Measurements from ENCODE around the gene PIH1D2.
"Not testable (repeated sequence)": the region's sequence is repeated elsewhere in the genome, so short reads cannot be mapped to it uniquely, and the experiment has no call there.

The PIH1D2 gene

GRCh38 chr11:112073941-112074811 is at the start of gene PIH1D2, which contains the start of gene NKAPD1:
Gene PIH1D2, minus strand, starts transcription at chr11:112074017. Its CDS starts 843 bp downstream, at chr11:112073174.
Gene NKAPD1, plus strand, starts transcription at chr11:112074299. Its CDS starts 1,276 bp downstream, at chr11:112075575.
- Histone ChIP-seq H3K36me3 (ENCODE audit: insufficient read depth, low read length) (no peaks in the 10 kb centered on the region; the same call in 1 of the 2 replicates), H3K9me3 (ENCODE audit: control insufficient read depth, insufficient read depth, low read length) (no peaks in the 10 kb centered on the region), H3K9ac (ENCODE audit: low read depth, low read length) (peak within 1 kb of the TSS; percentile 83), H3K4me1 (ENCODE audit: insufficient read depth, low read length) (no peaks in the 10 kb centered on the region)

GRCh38 chr11:112123129-112123528 is 49.3 kb upstream of the PIH1D2 start:
- Histone ChIP-seq H3K9me3 (ENCODE audit: control insufficient read depth, insufficient read depth, low read length) (no peaks in the 10 kb centered on the region), H3K36me3 (ENCODE audit: insufficient read depth, low read length) (no peaks in the 10 kb centered on the region), H3K9ac (ENCODE audit: low read depth, low read length) (no peak overlapping the region), H3K4me1 (ENCODE audit: insufficient read depth, low read length) (no peaks in the 10 kb centered on the region)

- H3K4me1 ChIP-seq (ENCODE audit: insufficient read depth, low read length): no peaks in the 10 kb centered on the region
- H3K9me3 ChIP-seq (ENCODE audit: control insufficient read depth, insufficient read depth, low read length): no peaks in the 10 kb centered on the region
Observed at GRCh38 chr11:112121981-112122615, 48.3 kb upstream of the PIH1D2 start.

GRCh38 chr11:112118176-112118575 is 44.4 kb upstream of the PIH1D2 start:
- Histone ChIP-seq H3K9ac (ENCODE audit: low read depth, low read length) (no peak overlapping the region), H3K9me3 (ENCODE audit: control insufficient read depth, insufficient read depth, low read length) (no peaks in the 10 kb centered on the region), H3K4me1 (ENCODE audit: insufficient read depth, low read length) (no peaks in the 10 kb centered on the region), H3K36me3 (ENCODE audit: insufficient read depth, low read length) (no peaks in the 10 kb centered on the region)

More at GRCh38 chr11:112121981-112122615, 48.3 kb upstream of the PIH1D2 start:
- no peak overlapping the region for H3K9ac ChIP-seq (ENCODE audit: low read depth, low read length)
- H3K36me3 ChIP-seq (ENCODE audit: insufficient read depth, low read length): no peaks in the 10 kb centered on the region

- Histone ChIP-seq H3K9ac (ENCODE audit: low read depth, low read length) (no peak overlapping the region), H3K4me1 (ENCODE audit: insufficient read depth, low read length) (no peaks in the 10 kb centered on the region), H3K36me3 (ENCODE audit: insufficient read depth, low read length) (no peaks in the 10 kb centered on the region), H3K9me3 (ENCODE audit: control insufficient read depth, insufficient read depth, low read length) (no peaks in the 10 kb centered on the region)
Observed at GRCh38 chr11:112115386-112115785, 41.6 kb upstream of the PIH1D2 start.

GRCh38 chr11:112114460-112114859 is 40.6 kb upstream of the PIH1D2 start:
- no peaks in the 10 kb centered on the region for H3K9me3 ChIP-seq (ENCODE audit: control insufficient read depth, insufficient read depth, low read length)
- H3K36me3 ChIP-seq (ENCODE audit: insufficient read depth, low read length): no peaks in the 10 kb centered on the region
- no peak overlapping the region for H3K9ac ChIP-seq (ENCODE audit: low read depth, low read length)
- H3K4me1 ChIP-seq (ENCODE audit: insufficient read depth, low read length): no peaks in the 10 kb centered on the region

GRCh38 chr11:112113539-112114457 is 40.0 kb upstream of the PIH1D2 start:
- Histone ChIP-seq H3K9me3 (ENCODE audit: control insufficient read depth, insufficient read depth, low read length) (no peaks in the 10 kb centered on the region), H3K4me1 (ENCODE audit: insufficient read depth, low read length) (no peaks in the 10 kb centered on the region), H3K36me3 (ENCODE audit: insufficient read depth, low read length) (no peaks in the 10 kb centered on the region), H3K9ac (ENCODE audit: low read depth, low read length) (no peak overlapping the region)

GRCh38 chr11:112106070-112106469 is 32.3 kb upstream of the PIH1D2 start:
- no peaks in the 10 kb centered on the region for H3K4me1 ChIP-seq (ENCODE audit: insufficient read depth, low read length)
- no peaks in the 10 kb centered on the region for H3K9me3 ChIP-seq (ENCODE audit: control insufficient read depth, insufficient read depth, low read length)
- H3K36me3 ChIP-seq (ENCODE audit: insufficient read depth, low read length): no peaks in the 10 kb centered on the region
- no peak overlapping the region for H3K9ac ChIP-seq (ENCODE audit: low read depth, low read length)

- no peaks in the 10 kb centered on the region for H3K4me1 ChIP-seq (ENCODE audit: insufficient read depth, low read length)
- H3K9ac ChIP-seq (ENCODE audit: low read depth, low read length): no peak overlapping the region
- H3K9me3 ChIP-seq (ENCODE audit: control insufficient read depth, insufficient read depth, low read length): no peaks in the 10 kb centered on the region
- no peaks in the 10 kb centered on the region for H3K36me3 ChIP-seq (ENCODE audit: insufficient read depth, low read length)
Observed at GRCh38 chr11:112103446-112103845, 29.6 kb upstream of the PIH1D2 start.

GRCh38 chr11:112100462-112100861 is 26.6 kb upstream of the PIH1D2 start:
- Histone ChIP-seq H3K9ac (ENCODE audit: low read depth, low read length) (no peak overlapping the region), H3K36me3 (ENCODE audit: insufficient read depth, low read length) (no peaks in the 10 kb centered on the region; the same call in 1 of the 2 replicates), H3K4me1 (ENCODE audit: insufficient read depth, low read length) (no peaks in the 10 kb centered on the region), H3K9me3 (ENCODE audit: control insufficient read depth, insufficient read depth, low read length) (no peaks in the 10 kb centered on the region)

- Histone ChIP-seq H3K9ac (ENCODE audit: low read depth, low read length) (no peak overlapping the region), H3K36me3 (ENCODE audit: insufficient read depth, low read length) (no peaks in the 10 kb centered on the region; the same call in 1 of the 2 replicates), H3K4me1 (ENCODE audit: insufficient read depth, low read length) (no peaks in the 10 kb centered on the region), H3K9me3 (ENCODE audit: control insufficient read depth, insufficient read depth, low read length) (no peaks in the 10 kb centered on the region)
Observed at GRCh38 chr11:112097734-112098528, 24.1 kb upstream of the PIH1D2 start.

GRCh38 chr11:112096194-112096593 is 22.4 kb upstream of the PIH1D2 start:
- Histone ChIP-seq H3K36me3 (ENCODE audit: insufficient read depth, low read length) (peaks cover 9% of the 10 kb centered on the region), H3K9ac (ENCODE audit: low read depth, low read length) (no peak overlapping the region), H3K9me3 (ENCODE audit: control insufficient read depth, insufficient read depth, low read length) (no peaks in the 10 kb centered on the region), H3K4me1 (ENCODE audit: insufficient read depth, low read length) (no peaks in the 10 kb centered on the region)

- H3K4me1 ChIP-seq (ENCODE audit: insufficient read depth, low read length); H3K9ac ChIP-seq (ENCODE audit: low read depth, low read length); H3K9me3 ChIP-seq (ENCODE audit: control insufficient read depth, insufficient read depth, low read length): not testable (repeated sequence)
- peaks cover 10% of the 10 kb centered on the region for H3K36me3 ChIP-seq (ENCODE audit: insufficient read depth, low read length)
Observed at GRCh38 chr11:112095302-112095701, 21.5 kb upstream of the PIH1D2 start.

All from ES-I3 (cell line).